ENCODE data around the gene NPSR1.

Gene NPSR1

GRCh38 chr7:34838329-34838728 lies 180.3 kb downstream of the NPSR1 start:
- ChIA-PET POLR2A (no interaction called here), CTCF (interaction anchor here (1.4 to 1.6 kb wide), 2 partner anchors 14 to 78 kb away, joined by 3 to 5 read pairs; no protein-coding TSS in a partner anchor)
- no peak for TF ChIP-seq CTCF (IDR thresholded peaks at IDR 0.05; ENCODE audit: insufficient read depth, low read length, missing control alignments)
- DNase-seq (ENCODE audit: low read depth, low spot score) = no peak
- H3K4me3 ChIP-seq (ENCODE audit: low read depth, low read length) = no peak overlapping the region

GRCh38 chr7:34839645-34840044 lies 181.6 kb downstream of the NPSR1 start:
- TF ChIP-seq CTCF (IDR thresholded peaks at IDR 0.05; ENCODE audit: insufficient read depth, low read length, missing control alignments) = no peak
- POLR2A ChIA-PET = no interaction called here
- H3K4me3 ChIP-seq (ENCODE audit: low read depth, low read length) = no peak overlapping the region
- CTCF ChIA-PET = interaction anchor here (1.1 to 1.5 kb wide), 3 partner anchors 12 to 16 kb away, joined by 4 to 5 read pairs (median 5); no protein-coding TSS in a partner anchor
- no peak for DNase-seq (ENCODE audit: low read depth, low spot score)

GRCh38 chr7:34840176-34840785 lies 182.3 kb downstream of the NPSR1 start:
- no peak for DNase-seq (ENCODE audit: low read depth, low spot score)
- no peak overlapping the region for H3K4me3 ChIP-seq (ENCODE audit: low read depth, low read length)
- ChIA-PET POLR2A (no interaction called here), CTCF (interaction anchor here (1.1 to 1.5 kb wide), 2 partner anchors 12 to 16 kb away, joined by 4 to 5 read pairs; no protein-coding TSS in a partner anchor)
- TF ChIP-seq CTCF (IDR thresholded peaks at IDR 0.05; ENCODE audit: insufficient read depth, low read length, missing control alignments) = no peak

GRCh38 chr7:34841326-34841725 lies 183.3 kb downstream of the NPSR1 start:
- DNase-seq (ENCODE audit: low read depth, low spot score) = no peak
- CTCF ChIA-PET = interaction anchor here (1.5 kb wide), 1 partner anchor 17 kb away, joined by 5 read pairs; no protein-coding TSS in a partner anchor
- H3K4me3 ChIP-seq (ENCODE audit: low read depth, low read length) = no peak overlapping the region
- POLR2A ChIA-PET = no interaction called here
- no peak for TF ChIP-seq CTCF (IDR thresholded peaks at IDR 0.05; ENCODE audit: insufficient read depth, low read length, missing control alignments)

- DNase-seq (ENCODE audit: low read depth, low spot score) = no peak
- ChIA-PET POLR2A (no interaction called here), CTCF (no interaction called here)
- H3K4me3 ChIP-seq (ENCODE audit: low read depth, low read length) = no peak overlapping the region
- TF ChIP-seq CTCF (IDR thresholded peaks at IDR 0.05; ENCODE audit: insufficient read depth, low read length, missing control alignments) = no peak
Observed at GRCh38 chr7:34842782-34843181, 184.8 kb downstream of the NPSR1 start.

GRCh38 chr7:34844406-34844805 lies 186.4 kb downstream of the NPSR1 start:
- ChIA-PET CTCF (no interaction called here), POLR2A (no interaction called here)
- TF ChIP-seq CTCF (IDR thresholded peaks at IDR 0.05; ENCODE audit: insufficient read depth, low read length, missing control alignments) = no peak
- no peak overlapping the region for H3K4me3 ChIP-seq (ENCODE audit: low read depth, low read length)
- no peak for DNase-seq (ENCODE audit: low read depth, low spot score)

Measured in AG04449 (cell line).